T-helper 22 cell (primary cell): ENCODE measurements around the gene ATP6V0D1.

Experiments used
- DNase-seq: peaks from one replicate; pipeline ENCODE4 v3.0.0-alpha.2; 2020; ENCODE audit warnings: low read depth

ATP6V0D1 gene

DNA sequence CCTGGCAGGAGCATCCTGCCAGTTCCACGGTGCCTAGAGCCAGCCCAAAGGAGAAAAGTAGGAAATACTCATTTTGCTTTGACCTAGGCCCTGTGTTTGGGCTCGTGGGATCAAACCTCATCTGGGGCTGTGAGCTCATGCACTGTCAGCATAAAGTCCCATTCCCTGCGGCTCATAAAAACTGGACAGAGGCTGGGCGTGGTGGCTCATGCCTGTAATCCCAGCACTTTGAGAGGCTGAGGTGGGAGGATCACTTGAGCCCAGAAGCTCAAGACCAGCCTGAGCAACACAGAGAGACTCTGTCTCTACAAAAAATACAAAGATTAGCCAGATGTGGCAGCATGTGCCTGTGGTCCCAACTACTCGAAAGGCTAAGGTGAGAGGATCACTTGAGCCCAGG, 17.9 kb downstream of the ATP6V0D1 start:
- DNase-seq: no peak

DNA sequence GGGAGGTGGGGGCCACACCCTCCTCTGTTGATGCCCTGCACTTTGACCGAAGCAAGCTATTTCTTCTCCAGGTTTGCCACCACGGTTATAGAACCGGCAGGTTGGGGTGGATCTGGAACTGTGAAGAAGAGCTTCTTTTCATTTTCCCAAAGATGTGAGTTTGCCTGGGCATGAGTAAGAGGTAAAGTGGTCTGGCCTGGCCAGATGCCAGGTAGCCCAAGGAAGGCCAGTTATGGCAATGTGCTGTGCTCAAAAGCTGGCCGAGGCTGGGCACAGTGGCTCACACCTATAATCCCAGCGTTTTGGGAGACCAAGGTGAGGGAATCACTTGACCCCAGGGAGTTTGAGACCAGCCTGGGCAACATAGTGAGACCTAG, 18.7 kb downstream of the ATP6V0D1 start:
- no peak for DNase-seq

DNA sequence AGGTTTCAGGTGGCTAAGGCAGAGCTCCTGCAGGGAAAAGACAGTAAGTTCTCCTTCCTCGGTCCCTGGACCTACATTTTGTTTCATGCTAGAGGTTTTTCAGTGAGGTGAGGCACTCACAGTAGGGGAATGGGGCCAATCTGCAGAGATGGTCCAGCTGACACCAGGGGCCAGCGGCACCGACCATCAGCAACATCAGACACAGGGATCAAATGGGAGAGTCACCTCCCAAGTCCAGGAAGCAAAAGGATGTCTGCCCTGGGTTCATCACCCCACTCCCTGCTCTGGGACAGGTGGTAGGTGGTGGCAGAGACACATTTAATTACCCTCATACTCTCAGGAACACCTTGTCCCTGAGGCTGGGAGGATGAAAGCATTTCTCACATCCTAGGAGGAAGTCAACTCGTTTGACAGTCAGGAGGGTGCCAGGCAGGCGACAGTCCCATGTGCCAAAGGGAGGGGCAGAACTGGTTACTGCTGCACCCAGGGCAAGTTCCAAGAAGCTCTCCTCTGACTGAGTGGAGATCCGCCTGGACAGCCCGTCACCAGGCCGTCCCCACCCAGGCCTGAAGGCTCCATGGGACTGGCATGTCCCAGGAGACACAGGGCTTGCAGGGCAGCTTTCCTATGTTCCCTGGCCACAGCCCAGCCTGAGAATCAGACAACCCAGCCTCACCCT, 19.2 kb downstream of the ATP6V0D1 start:
- no peak for DNase-seq

DNA sequence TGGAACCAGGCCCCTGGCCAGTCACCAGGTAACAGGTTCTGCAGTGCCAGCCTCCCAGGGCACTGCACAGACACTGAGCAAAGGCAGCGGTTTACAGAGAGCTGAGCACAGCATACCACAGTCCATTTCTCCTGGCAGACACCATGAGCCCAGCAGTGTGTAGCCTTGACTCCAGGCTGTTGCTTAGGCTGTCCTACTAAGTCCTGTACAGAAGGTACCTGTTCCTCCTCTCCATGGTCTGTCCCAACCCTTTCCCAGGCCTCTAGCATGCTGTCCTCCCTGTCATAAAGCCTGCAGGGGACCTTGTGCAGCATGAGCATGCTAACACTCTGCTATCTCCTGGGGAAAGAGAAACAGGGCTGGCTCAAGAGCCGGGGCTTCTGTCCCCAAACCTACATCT, 20.0 kb downstream of the ATP6V0D1 start:
- DNase-seq: no peak

DNA sequence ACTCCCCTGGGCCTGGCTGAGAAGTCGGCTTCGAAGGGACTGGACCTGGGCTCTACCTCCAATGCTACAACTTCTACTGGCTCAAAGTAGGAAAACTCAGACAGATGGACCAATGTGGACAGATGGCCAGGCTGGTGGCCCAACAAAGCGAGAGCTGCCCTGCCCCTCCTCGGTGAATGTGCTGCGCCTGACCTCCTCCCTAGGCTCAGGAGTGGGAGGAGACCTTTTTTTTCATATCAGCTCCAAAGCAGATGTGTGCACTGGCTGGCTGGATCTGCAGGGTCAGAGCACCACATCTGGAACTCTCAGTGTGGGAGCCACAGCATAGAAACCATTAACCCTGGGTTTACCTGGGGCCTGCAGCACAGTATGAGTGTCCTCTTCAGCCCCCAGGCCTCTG, 20.8 kb downstream of the ATP6V0D1 start:
- DNase-seq: no peak

DNA sequence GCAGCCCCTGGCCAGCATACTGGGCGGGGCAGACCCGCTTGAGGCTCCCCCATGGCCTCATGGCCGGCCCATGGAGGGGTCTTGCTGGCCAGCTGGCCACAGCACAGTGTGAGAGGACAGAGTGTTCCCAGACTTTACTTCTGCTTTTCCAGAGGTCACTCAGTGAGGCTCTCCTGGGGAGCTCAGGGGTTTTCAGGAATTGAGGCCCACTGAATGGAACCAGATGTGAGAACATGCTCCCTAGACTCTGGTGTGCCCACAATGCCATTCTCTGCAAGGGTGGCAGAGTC, 21.2 kb downstream of the ATP6V0D1 start:
- DNase-seq: no peak

DNA sequence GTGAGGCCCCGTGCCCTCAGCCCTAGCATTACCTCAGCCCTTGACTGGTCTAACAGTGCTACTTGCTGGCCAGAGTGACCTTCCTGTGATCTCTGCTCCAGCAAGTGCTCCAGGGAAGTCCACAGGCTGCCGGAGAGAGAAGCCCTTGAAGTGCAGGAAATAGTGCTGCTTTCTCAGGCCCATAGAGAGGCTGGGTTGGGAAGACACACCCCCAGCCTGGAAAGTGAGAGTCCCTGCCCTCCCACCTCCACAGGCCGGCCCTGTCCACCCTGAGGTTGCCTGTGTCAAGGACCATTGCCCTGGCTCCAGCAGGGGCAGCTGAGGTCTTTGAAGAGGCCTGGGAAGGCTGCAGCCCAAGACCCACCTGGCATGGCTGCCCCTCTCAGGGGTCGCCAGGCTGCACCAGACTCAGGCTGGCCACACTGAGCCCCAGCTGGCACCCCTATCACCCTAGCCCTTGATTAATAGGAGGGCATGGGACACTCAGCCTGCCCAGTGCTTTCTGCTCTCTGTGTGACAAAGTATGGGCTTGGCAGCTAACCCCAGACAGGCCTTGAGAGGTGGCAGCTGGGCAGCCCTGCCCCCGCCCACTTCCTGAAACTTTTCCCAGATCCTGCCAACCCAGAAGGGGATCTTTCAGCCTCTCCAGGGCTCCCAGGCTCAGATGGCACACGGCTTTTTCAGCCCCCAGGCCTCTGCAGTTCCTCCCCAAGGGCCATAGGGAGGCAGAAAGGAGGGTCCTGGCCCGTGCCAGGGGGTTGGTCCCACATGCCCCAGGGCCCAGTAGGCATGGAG, 21.7 kb downstream of the ATP6V0D1 start:
- no peak for DNase-seq

DNA sequence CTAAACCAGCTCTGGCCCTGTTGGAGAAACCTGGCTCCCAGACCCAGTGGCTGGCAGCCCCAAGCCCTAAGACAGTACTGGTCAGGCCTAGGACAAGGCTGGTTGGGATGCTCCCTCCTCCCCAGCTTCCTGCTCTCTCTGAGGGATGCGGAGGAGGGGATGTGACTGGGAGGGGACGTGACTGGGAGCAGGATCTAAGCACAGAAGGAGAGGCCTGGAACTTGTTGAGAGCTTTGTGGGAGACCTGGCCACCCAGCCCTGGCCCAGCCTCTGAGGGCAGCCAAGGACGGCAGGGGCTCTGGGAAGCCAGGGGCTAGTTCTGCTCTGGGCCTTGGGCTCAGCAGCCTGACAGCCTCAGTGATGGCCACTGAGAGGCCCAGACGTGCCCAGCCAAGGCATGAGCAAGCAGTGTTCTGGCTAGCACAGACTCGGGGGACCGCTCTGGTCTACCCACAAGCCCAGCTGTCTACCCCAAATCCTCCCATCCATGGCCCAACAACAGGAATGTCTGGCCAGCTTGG, 22.8 kb downstream of the ATP6V0D1 start:
- DNase-seq: no peak

DNA sequence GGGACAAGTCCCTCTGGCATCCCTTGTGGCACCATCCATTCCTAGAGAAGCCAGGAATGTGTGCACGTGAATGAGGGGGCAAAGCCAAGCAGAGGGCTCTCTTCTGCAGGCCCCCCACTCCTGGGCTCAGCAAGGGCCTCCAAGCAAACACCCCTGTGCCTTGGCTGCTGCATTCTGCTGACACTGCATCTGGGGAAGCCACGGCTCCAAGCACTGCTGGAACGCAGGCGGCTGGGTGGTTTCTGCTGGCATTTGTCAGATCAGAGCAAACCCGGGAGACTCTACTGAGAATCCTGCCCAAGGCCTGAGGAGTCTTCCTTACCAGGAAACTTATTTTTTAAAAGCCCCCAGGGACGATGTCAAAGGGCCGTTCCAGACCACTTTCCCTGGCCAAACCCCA, 23.3 kb downstream of the ATP6V0D1 start:
- no peak for DNase-seq

DNA sequence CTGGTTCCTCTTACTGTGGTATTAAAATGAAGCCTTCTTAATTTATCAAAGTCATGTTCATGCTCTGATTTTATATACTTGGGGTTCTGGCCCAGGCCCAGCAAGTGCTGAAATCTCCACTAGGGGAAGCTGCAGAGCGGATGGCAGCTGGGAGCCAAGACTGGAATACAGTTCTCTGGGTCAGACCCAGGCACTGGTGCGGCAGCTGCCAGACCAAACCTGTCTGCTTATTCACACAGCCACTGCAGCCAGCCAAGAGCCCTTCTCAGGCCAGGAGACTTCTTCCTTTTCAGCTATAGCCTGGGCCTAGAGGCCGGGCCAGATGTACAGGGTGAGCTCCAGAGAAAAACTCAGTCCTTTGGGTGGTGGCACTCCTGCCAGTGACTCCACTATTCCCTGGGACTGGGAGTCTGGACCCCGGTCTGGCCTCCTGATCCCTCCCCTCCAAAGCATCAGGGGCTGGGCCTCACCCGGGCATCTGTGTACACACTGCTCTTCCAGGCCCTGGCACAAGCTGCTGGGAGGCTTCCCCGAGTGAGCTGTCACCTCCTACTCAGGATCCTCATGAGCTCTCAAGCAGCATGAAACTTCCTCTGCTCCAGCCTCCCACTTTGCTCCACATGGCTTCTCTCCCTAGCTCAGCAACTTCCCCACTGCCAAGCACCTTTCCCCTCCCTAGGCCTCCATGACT, 24.4 kb downstream of the ATP6V0D1 start:
- no peak for DNase-seq

DNA sequence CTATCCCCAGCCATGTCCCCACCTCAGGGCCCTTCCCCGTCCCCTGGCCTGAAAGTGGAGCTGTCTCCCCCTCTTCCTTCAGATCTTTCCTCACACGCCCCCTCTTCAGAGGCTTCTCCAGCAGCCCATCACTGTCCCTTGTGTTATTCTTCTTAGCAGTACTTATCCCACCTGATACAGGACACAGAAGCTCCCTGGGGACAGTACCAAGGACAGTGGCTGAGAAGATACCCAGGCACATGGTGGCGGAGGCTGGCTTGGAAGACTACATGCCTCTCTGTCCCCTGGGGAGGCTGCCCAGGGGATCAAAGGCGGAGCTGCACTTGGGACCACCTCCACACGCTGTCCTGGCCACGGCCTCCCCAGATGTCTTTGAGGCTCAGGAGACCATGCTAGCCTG, 26.1 kb downstream of the ATP6V0D1 start:
- no peak for DNase-seq

DNA sequence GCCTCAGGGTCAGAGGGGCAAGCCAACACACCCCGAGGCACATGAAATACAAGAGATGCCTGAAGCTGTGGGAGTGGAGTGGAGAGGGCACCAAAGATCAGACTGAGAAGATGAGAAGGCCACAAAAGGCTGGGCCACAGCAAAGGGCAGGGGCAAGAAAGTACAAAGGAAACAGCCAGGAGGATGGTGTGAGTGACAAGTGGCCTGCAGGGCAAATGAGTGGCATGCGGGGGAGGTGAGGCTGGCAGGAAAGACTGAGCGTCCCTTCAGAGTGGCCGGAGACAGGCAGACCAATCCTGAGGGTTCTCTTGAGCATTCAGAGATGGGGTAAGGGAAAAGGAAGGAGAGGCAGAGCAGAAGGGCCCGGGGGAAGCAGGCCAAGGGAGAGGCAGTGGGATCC, 26.9 kb downstream of the ATP6V0D1 start:
- DNase-seq: no peak

DNA sequence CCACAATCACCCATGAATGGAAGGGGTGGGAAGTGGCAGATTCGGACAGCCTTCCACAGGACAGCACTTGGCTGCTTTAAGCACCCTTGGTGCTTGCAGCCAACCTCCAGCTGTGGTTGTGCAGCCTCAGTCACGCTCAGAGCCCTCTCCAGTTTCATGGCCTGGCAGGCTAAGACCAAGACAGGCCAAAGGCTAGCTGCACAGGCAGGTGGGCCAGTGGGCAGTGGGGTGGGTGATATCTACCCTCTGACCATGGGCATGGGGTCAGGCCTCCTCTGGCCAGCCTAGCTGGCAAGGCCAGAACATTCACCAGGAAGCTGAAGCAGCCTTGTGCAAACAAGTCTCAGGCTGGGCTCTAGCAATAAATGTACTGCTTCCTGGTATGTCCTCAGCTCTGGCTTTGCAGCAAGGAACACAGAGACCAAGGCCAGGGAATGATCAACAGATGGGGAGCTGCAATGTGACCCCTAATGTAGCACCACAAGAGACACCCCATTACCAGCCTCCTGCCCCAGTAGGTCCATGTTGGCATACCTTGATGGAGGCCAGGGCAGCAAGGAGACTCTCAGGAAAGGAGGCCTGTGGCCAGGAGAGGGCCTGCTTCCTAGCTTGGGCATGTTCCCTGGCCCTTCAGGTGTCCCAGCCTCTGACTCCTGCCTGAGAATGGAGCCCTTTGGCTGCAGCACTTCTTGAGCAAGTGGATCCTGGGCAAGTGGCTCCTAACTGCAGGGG, 29.1 kb downstream of the ATP6V0D1 start:
- no peak for DNase-seq

DNA sequence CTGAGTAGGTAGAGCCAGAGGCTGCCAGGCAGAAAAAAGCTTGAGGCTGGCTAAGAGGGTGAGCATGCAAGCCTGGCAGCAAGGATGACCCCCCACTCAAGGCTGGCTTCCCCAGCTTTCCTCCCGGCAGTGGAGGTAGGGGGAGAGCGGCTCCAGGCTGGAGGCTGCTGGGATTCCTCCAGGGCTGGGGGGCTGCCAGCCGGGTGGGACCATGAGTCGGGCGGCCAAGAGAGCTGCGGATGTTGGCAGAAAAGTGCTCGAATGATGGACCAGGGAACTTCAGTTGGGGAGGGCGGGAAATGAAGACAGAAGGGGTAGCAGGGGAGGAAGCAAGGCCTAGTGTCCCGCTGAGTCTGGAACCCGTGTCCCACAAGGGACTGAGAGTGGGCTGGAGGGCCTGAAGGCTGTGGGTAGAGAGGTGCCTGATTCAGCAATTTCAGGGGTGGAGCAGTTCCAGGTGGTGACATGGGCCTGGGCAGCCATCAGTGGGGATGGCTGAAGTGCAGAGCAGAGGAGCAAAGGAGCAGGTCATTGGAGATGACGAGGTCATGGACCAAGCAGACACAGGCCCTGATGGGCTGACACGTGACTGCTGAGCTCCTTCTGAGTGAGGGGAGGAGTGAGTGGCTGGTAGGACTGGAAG, 29.8 kb downstream of the ATP6V0D1 start:
- no peak for DNase-seq

DNA sequence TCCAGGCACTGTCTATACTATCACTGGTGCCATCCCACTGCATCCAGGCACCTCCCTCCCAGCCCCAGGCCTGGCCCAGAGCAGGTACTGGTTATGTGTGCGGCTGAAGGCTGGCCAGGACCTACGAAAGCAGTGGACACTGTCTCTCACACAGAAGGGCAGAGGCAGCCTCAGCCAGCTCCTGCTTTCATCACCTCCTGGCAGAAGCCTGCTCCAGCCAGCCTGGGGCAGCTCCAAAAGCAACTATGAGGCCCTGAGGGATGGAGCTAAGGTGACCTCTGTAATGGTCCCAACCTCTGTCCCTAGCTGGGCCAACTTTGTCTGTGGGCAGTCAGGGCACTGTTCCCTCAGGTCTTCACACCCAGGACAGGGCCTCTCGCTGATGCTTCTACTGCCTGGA, 31.2 kb downstream of the ATP6V0D1 start:
- DNase-seq: no peak

DNA sequence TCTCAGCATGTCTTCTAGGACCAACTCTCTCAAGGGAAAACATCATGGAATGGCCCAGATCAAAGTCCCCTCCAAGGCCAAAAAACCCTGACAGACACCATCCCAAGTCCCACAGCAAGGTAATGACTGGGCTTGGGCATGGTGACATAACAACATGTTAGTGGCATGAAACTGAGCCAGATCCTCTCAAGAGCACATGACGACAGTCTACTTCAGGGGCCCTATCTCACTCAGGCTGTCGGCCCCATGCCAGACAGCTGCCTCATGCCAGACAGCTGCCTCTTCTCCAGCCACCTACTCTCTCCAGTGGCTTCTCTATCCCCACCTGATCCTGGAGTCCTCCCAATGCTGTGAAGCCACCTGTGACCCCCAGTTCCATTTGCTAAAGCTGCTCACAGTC, 31.6 kb downstream of the ATP6V0D1 start:
- no peak for DNase-seq

DNA sequence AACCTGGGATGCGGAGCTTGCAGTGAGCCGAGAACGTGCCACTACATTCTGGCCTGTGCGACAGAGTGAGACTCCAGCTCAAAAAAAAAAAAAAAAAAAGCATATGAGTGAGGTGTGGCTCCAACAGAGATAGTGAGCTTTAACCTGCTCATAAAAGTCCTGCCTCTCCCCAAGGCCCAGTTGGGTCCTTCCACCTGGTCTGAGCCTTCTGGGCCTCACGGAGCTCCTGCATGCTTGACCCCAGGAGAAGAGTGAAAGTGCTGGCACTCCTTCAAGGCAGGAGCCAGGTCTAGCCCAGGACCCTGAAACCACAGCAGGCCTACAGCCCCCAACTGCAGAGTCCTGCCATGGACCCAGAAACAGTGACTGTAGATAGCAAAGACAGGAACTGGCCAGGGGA, 32.4 kb downstream of the ATP6V0D1 start:
- DNase-seq: no peak

DNA sequence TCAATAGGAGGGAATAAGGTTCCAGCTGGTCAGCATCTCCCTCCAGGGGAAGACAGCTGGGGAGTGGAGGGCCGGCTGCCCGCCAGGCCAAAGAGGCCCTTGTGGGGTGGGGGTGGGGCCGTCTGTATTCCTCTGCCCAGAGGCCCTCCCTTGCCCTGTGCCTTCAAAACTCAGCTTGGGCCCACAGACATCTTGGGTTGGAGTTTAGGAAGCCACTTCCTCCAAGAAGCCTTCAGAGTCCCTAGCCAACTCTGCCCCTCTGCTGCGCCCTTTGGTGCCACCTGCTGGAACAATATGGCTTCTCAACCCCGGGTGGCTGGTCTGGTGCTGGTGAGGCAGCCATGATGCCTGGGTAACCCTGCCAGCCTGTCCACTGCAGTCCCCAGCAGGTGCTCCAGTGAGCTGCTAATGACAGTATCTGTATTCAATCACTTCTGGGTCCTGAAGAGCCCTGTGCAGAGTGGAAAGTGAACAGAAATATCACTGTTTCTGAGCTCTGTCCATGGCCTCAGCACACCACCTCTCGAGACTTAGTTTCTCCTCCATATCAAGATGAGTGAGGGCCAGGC, 33.4 kb downstream of the ATP6V0D1 start:
- no peak for DNase-seq

DNA sequence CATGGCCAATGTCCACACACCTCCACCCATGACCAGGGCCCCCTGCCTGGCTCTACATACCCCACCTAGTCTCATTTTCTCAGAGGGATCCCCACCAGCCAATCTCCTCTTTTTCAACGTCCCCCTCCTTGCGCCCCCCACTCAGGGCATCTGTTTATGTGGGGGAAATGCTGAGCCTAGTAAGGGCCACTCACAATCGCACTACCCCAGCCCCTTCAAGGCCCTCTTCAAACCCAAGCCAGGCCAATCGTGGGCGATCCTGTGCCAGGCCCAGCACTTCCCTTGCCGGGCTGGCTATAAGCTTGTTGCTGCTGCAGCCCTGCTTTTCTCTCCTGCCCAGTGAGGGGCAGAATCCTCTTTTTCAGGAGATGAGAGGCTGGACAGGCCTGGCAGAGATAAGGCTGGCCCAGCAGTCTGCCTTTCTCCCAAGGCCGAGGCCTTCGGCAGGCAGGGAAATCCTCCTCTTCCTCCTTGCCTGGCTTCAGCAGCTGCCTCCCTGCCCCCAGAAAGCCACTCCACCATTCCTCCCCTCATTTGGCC, 33.9 kb downstream of the ATP6V0D1 start:
- DNase-seq: no peak

DNA sequence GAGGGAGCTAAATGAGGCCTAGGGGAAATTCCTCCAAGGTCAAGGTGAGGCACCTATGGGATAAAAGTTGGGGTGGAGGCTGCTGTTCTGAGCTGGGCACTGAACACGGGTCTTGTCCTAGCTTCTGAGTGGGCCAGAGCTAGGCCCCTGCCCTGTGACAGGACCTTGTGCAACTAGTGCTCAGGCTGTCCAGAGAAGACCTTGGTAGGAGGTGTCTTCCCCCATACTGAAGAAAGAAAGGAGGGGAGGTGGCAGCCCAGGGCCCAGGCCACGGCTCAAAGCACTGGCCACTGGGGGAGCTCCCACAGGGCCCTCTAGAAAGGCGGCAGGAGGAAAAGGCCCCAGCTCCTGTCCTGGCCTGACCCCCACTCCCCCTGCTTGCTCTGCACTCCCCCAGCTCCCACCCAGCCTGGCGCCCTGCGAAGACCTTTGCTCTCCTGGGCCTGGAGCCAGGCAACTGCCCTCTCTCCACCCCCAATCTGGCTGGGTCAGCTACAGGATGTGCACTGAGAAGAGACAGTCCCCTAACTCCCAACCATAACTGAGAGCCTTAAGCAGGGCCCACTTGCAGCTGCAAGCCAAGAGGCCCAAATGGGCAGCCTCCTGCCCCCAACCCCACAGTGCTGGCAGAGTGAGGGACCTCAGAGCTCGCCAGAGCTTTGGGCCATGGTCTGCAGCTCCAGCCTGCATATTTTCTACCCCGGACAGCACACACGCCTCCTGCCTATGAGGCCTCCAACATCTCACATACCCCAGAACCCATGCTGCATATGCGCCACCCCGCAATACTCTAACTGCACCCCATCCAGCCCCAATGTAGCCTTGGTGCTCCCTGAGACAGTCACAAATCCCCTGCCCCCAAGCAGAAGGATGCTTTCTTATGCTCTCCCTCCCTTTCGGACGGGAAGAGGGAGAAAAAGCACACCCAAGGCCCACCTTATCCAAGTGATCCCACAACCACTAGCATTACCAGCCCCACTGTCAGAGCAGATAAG, 34.7 kb downstream of the ATP6V0D1 start:
- no peak for DNase-seq
